ENCODE results near the gene ASPSCR1. TPM values are rescaled to one million over a fixed set of nuclear protein-coding genes. Genes with fewer than 3 reads are reported as not detected.

ASPSCR1 gene
- total and polyA plus RNA-seq, 2 of the 13 experiments (the other 11 are each of a cell fraction or from before 2014, with no cell fraction given) = 274 to 314 TPM

DNA sequence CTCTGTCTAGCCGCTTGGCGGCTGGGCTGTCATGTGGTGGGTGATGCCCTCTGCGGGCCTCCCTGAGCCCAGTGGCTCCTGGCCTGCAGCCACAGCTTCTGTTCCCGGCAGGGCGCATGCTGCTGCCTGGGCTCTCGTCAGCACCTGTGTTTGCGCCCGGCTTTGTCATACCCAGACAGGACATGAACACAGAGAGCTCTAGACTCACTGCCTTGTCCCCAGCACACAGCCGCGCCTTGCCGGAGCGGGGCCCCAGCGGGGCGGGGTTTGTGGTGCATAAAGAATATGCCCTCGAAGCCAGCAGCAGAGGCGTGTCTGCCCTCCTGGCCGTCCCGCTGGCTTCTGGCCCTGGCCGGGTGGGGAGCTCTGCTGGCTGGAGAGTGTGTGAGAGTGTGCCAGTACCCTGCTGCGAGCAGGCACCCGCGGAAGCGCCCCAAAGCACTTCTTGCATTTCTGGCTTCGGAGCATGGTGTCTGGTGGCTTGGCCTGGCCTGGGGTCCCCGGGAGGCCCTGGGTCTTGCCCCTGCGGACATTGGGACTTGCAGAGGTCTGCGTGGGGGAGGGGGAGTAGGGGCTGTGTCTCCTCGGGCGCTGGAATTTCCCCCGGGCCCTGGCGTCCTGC lies 14.4 kb downstream of the ASPSCR1 start (continued):
- TF ChIP-seq, protein P1, sequence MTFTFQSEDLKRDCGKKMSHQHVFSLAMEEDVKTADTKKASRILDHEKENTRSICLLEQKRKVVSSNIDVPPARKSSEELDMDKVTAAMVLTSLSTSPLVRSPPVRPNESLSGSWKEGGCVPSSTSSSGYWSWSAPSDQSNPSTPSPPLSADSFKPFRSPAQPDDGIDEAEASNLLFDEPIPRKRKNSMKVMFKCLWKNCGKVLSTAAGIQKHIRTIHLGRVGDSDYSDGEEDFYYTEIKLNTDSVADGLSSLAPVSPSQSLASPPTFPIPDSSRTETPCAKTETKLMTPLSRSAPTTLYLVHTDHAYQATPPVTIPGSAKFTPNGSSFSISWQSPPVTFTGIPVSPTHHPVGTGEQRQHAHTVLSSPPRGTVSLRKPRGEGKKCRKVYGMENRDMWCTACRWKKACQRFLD (CRISPR knock-in tag; IDR thresholded peaks at IDR 0.05; ENCODE audit: borderline replicate concordance) = no peak
- peak; percentile 92; the same call in 1 of the 2 replicates for TF ChIP-seq ZNF446 (CRISPR knock-in tag; IDR thresholded peaks at IDR 0.05)
- peak in 1 of 2 experiments; percentile 92; a peak in 2 of 4 replicates for TF ChIP-seq POLR2A (IDR thresholded peaks at IDR 0.05; ENCODE audit: insufficient read depth in 1 of 2, low read depth in 2 of 2, low read length in 2 of 2)
- no peak for TF ChIP-seq ZNF274 (CRISPR knock-in tag; IDR thresholded peaks at IDR 0.05)
- TF ChIP-seq, protein P2, sequence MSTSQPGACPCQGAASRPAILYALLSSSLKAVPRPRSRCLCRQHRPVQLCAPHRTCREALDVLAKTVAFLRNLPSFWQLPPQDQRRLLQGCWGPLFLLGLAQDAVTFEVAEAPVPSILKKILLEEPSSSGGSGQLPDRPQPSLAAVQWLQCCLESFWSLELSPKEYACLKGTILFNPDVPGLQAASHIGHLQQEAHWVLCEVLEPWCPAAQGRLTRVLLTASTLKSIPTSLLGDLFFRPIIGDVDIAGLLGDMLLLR (CRISPR knock-in tag; IDR thresholded peaks at IDR 0.05) = peak; percentile 75
- TF ChIP-seq, protein P3, sequence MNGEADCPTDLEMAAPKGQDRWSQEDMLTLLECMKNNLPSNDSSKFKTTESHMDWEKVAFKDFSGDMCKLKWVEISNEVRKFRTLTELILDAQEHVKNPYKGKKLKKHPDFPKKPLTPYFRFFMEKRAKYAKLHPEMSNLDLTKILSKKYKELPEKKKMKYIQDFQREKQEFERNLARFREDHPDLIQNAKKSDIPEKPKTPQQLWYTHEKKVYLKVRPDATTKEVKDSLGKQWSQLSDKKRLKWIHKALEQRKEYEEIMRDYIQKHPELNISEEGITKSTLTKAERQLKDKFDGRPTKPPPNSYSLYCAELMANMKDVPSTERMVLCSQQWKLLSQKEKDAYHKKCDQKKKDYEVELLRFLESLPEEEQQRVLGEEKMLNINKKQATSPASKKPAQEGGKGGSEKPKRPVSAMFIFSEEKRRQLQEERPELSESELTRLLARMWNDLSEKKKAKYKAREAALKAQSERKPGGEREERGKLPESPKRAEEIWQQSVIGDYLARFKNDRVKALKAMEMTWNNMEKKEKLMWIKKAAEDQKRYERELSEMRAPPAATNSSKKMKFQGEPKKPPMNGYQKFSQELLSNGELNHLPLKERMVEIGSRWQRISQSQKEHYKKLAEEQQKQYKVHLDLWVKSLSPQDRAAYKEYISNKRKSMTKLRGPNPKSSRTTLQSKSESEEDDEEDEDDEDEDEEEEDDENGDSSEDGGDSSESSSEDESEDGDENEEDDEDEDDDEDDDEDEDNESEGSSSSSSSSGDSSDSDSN (CRISPR knock-in tag; IDR thresholded peaks at IDR 0.05) = peak; percentile 96
- peak; percentile 70; the same call in 1 of the 2 replicates for TF ChIP-seq KLF12 (CRISPR knock-in tag; IDR thresholded peaks at IDR 0.05; ENCODE audit: borderline replicate concordance)
- TF ChIP-seq, protein P4, sequence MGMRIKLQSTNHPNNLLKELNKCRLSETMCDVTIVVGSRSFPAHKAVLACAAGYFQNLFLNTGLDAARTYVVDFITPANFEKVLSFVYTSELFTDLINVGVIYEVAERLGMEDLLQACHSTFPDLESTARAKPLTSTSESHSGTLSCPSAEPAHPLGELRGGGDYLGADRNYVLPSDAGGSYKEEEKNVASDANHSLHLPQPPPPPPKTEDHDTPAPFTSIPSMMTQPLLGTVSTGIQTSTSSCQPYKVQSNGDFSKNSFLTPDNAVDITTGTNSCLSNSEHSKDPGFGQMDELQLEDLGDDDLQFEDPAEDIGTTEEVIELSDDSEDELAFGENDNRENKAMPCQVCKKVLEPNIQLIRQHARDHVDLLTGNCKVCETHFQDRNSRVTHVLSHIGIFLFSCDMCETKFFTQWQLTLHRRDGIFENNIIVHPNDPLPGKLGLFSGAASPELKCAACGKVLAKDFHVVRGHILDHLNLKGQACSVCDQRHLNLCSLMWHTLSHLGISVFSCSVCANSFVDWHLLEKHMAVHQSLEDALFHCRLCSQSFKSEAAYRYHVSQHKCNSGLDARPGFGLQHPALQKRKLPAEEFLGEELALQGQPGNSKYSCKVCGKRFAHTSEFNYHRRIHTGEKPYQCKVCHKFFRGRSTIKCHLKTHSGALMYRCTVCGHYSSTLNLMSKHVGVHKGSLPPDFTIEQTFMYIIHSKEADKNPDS (CRISPR knock-in tag; IDR thresholded peaks at IDR 0.05) = peak; percentile 90; the same call in 1 of the 2 replicates
- peak; percentile 75; the same call in 1 of the 2 replicates for TF ChIP-seq ZNF263 (CRISPR knock-in tag; IDR thresholded peaks at IDR 0.05)
- peak; percentile 84 for TF ChIP-seq TARDBP (CRISPR knock-in tag; IDR thresholded peaks at IDR 0.05)
- TF ChIP-seq, protein P5, sequence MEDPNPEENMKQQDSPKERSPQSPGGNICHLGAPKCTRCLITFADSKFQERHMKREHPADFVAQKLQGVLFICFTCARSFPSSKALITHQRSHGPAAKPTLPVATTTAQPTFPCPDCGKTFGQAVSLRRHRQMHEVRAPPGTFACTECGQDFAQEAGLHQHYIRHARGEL (CRISPR knock-in tag; IDR thresholded peaks at IDR 0.05) = no peak
- peak; percentile 66; the same call in 1 of the 2 replicates for TF ChIP-seq ZFP36L1 (CRISPR knock-in tag; IDR thresholded peaks at IDR 0.05)
- TF ChIP-seq ZNF12 (CRISPR knock-in tag; IDR thresholded peaks at IDR 0.05) = peak; percentile 66; the same call in 1 of the 2 replicates
- TF ChIP-seq ZNF709 (CRISPR knock-in tag; IDR thresholded peaks at IDR 0.05) = no peak
- TF ChIP-seq, protein P6, sequence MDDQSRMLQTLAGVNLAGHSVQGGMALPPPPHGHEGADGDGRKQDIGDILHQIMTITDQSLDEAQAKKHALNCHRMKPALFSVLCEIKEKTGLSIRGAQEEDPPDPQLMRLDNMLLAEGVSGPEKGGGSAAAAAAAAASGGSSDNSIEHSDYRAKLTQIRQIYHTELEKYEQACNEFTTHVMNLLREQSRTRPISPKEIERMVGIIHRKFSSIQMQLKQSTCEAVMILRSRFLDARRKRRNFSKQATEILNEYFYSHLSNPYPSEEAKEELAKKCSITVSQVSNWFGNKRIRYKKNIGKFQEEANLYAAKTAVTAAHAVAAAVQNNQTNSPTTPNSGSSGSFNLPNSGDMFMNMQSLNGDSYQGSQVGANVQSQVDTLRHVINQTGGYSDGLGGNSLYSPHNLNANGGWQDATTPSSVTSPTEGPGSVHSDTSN (CRISPR knock-in tag; IDR thresholded peaks at IDR 0.05; ENCODE audit: borderline replicate concordance) = peak; percentile 80; the same call in 1 of the 2 replicates
- peak; percentile 57; the same call in 1 of the 2 replicates for TF ChIP-seq BHLHE40 (IDR thresholded peaks at IDR 0.05; ENCODE audit: low read length)
- TF ChIP-seq TOE1 (CRISPR knock-in tag; IDR thresholded peaks at IDR 0.05) = 0 out of 2 replicates have a peak, but pooled peaks have one; percentile 71
- 0 out of 2 replicates have a peak, but pooled peaks have one; percentile 42 for TF ChIP-seq ZNF720 (CRISPR knock-in tag; IDR thresholded peaks at IDR 0.05)
- no peak for TF ChIP-seq ATF7 (IDR thresholded peaks at IDR 0.05)
- 0 out of 2 replicates have a peak, but pooled peaks have one; percentile 67 for TF ChIP-seq ATF7 (CRISPR knock-in tag; IDR thresholded peaks at IDR 0.05)
- peak in 1 of 2 experiments; percentile 86; a peak in 1 of 4 replicates for TF ChIP-seq KLF16 (CRISPR knock-in tag; IDR thresholded peaks at IDR 0.05)
- peak; percentile 63 for TF ChIP-seq ZNF292 (CRISPR knock-in tag; IDR thresholded peaks at IDR 0.05; ENCODE audit: borderline replicate concordance, low read depth)
- TF ChIP-seq SP140L (CRISPR knock-in tag; IDR thresholded peaks at IDR 0.05; ENCODE audit: borderline replicate concordance) = no peak
